DND-41 (cell line): ENCODE results near the gene TMEM30B.

Experiments
- ATAC-seq: fragments of 200-7000 bp; cut with Tn5 transposase; 3 replicates; pipeline ENCODE4 v1.9.1; 2021; ENCODE audit warnings: low read depth; ENCODE audit not compliant: insufficient read depth
- DNase-seq: peaks from one replicate; pipeline ENCODE4 v3.0.0-alpha.2; 2020
- H2AFZ ChIP-seq: 2 replicates; pipeline ENCODE4 v1.6.0; 2012; ENCODE audit warnings: low read depth, low read length
- H3K27ac ChIP-seq: 2 replicates; pipeline ENCODE4 v1.5.1; 2012; ENCODE audit warnings: low read length, inconsistent platforms
- H3K27me3 ChIP-seq: fragments of 200-600 bp; sonication (generic); 2 replicates; pipeline ENCODE4 v1.6.0; 2012; ENCODE audit warnings: low read length, mild to moderate bottlenecking, inconsistent platforms; ENCODE audit not compliant: insufficient read depth, poor library complexity
- H3K36me3 ChIP-seq: 2 replicates; pipeline ENCODE4 v1.5.1; 2012; ENCODE audit warnings: low read length, inconsistent platforms; ENCODE audit not compliant: insufficient read depth
- H3K4me1 ChIP-seq: 2 replicates; pipeline ENCODE4 v1.5.1; 2012; ENCODE audit warnings: mild to moderate bottlenecking, low read length; ENCODE audit not compliant: insufficient read depth
- H3K4me2 ChIP-seq: 2 replicates; pipeline ENCODE4 v1.6.0; 2012; ENCODE audit warnings: mild to moderate bottlenecking, moderate library complexity, low read length, inconsistent platforms; ENCODE audit not compliant: insufficient read depth
- H3K4me3 ChIP-seq, 2 experiments: fragments of 200-600 bp in 1 of 2; shearing (Covaris generic) in 1 of 2; 2 replicates each; pipeline ENCODE4 v1.5.1; 2012 to 2016; ENCODE audit warnings: inconsistent platforms in 2 of 2, low read length in 2 of 2, mild to moderate bottlenecking in 2 of 2, low read depth in 1 of 2, moderate library complexity in 1 of 2
- H3K79me2 ChIP-seq: 2 replicates; pipeline ENCODE4 v1.6.0; 2012; ENCODE audit warnings: low read length, inconsistent platforms; ENCODE audit not compliant: insufficient read depth
- H3K9ac ChIP-seq: 2 replicates; pipeline ENCODE4 v1.6.0; 2012; ENCODE audit warnings: low read depth, mild to moderate bottlenecking, inconsistent platforms, low read length, moderate library complexity
- H3K9me3 ChIP-seq: 2 replicates; pipeline ENCODE4 v1.5.1; 2012; ENCODE audit warnings: low read length, moderate library complexity, mild to moderate bottlenecking, inconsistent platforms; ENCODE audit not compliant: insufficient read depth, severe bottlenecking
- H4K20me1 ChIP-seq: 2 replicates; pipeline ENCODE4 v1.6.0; 2012; ENCODE audit warnings: low read length; ENCODE audit not compliant: insufficient read depth
- EZH2 ChIP-seq: IDR thresholded peaks from 3 replicates; pipeline ENCODE4 v1.6.1; 2012; ENCODE audit warnings: borderline replicate concordance, low read depth, mild to moderate bottlenecking, moderate library complexity, low read length, inconsistent platforms; ENCODE audit not compliant: severe bottlenecking
- TF ChIP-seq, protein P1 (sequence below): IDR thresholded peaks from 2 replicates; pipeline ENCODE4 v1.5.1; 2012; ENCODE audit warnings: borderline replicate concordance, low read length, moderate library complexity, mild to moderate bottlenecking; ENCODE audit not compliant: poor library complexity, severe bottlenecking; ENCODE audit errors: extremely low read depth

The TMEM30B gene

DNA sequence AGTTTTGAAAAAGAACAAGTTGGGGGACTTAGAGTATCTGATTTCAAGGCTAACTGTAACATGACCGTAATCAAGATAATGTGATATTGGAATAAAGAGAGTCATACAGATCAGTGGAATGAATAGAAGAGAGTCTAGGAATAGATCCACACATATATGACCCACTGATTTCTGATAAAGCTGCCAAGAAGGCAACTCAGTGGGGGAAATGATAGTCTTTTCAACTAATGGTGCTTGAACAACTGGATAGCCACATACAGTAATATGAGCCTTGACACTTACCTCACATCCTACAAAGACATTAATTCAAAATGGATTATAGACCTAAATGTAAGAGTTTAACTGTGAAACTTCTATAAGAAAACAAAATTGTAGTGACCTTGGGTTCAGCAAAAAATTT, 44.0 kb upstream of the TMEM30B start:
- peak overlapping the region; percentile 45 for H3K27ac ChIP-seq
- H3K4me3 ChIP-seq, result peak overlapping the region in 1 of 2 experiments; percentile 67; a peak in 2 of 4 replicates
- DNase-seq (no peak), ATAC-seq (no peak)
- H2AFZ ChIP-seq, result no peak overlapping the region
- H3K4me2 ChIP-seq, result peak overlapping the region; percentile 79
- H4K20me1 ChIP-seq, result peaks cover 6% of the 10 kb centered on the region; the same call in 1 of the 2 replicates
- H3K4me1 ChIP-seq, result peaks cover 70% of the 10 kb centered on the region
- H3K9me3 ChIP-seq, result no peaks in the 10 kb centered on the region
- H3K27me3 ChIP-seq, result no peaks in the 10 kb centered on the region
- peaks cover 39% of the 10 kb centered on the region for H3K36me3 ChIP-seq
- H3K79me2 ChIP-seq, result peaks cover 95% of the 10 kb centered on the region
- no peak overlapping the region for H3K9ac ChIP-seq
- TF ChIP-seq, protein P1, sequence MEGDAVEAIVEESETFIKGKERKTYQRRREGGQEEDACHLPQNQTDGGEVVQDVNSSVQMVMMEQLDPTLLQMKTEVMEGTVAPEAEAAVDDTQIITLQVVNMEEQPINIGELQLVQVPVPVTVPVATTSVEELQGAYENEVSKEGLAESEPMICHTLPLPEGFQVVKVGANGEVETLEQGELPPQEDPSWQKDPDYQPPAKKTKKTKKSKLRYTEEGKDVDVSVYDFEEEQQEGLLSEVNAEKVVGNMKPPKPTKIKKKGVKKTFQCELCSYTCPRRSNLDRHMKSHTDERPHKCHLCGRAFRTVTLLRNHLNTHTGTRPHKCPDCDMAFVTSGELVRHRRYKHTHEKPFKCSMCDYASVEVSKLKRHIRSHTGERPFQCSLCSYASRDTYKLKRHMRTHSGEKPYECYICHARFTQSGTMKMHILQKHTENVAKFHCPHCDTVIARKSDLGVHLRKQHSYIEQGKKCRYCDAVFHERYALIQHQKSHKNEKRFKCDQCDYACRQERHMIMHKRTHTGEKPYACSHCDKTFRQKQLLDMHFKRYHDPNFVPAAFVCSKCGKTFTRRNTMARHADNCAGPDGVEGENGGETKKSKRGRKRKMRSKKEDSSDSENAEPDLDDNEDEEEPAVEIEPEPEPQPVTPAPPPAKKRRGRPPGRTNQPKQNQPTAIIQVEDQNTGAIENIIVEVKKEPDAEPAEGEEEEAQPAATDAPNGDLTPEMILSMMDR, result no peak
- TF ChIP-seq EZH2, result no peak

DNA sequence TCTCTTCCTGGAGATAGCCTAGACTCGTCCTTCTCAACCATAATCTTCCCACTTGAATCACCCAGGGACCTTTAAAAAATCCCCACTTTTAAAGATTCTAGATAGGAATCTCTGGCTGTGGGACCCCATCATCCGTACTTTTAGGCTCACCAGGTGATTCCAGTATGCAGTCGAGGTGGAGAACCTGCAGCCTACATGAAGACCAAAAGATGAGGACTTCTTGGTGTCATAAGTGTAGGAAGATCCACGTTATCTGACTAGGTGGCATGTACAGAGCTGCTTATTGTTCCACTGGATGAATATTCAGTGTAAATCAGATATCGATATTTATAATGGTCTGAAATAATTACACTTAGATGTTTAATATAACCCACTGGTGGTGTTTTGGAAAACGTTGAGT, 42.8 kb upstream of the TMEM30B start:
- H3K4me2 ChIP-seq, result peak overlapping the region; percentile 79
- peak overlapping the region; percentile 84 for H3K27ac ChIP-seq
- H2AFZ ChIP-seq, result no peak overlapping the region
- H3K79me2 ChIP-seq, result peaks cover 83% of the 10 kb centered on the region
- peak overlapping the region; percentile 67 to 77; a peak in 3 of 4 replicates for H3K4me3 ChIP-seq
- H3K27me3 ChIP-seq, result no peaks in the 10 kb centered on the region
- no peaks in the 10 kb centered on the region for H3K9me3 ChIP-seq
- H3K36me3 ChIP-seq, result peaks cover 31% of the 10 kb centered on the region
- TF ChIP-seq, protein P1, result no peak
- TF ChIP-seq EZH2, result no peak
- peak overlapping the region; percentile 94 for H3K9ac ChIP-seq
- ATAC-seq (no peak), DNase-seq (no peak)
- H4K20me1 ChIP-seq, result peaks cover 2% of the 10 kb centered on the region; the same call in 1 of the 2 replicates
- H3K4me1 ChIP-seq, result peaks cover 61% of the 10 kb centered on the region

DNA sequence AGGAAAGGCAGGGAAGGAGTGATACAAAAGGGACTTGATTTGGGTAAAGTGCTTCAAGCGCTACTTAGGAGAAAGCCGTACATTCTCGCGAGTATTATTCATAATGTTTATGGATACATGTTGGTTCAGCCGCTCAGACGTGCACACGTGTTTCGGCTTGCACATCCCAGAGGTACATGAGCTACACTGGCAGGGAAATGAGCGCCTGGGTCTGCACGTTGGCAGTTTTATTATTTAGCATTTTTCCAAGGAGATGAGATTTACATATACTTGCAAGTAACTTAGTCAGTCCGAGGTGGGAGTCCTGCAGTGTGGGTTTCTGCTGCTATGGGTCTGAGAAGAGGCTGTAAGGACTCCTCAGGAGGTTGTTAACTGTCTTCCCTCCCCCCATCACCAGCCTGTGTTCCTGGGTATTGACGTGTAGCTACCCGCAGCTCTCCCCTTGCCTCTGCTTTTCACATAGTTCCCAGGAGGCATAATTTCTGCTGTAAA, 41.7 kb upstream of the TMEM30B start:
- peak; percentile 73 for DNase-seq
- Histone ChIP-seq H3K4me3 (peak overlapping the region; percentile 67 to 77), H3K79me2 (peaks cover 73% of the 10 kb centered on the region), H3K4me1 (peaks cover 53% of the 10 kb centered on the region), H3K9ac (peak overlapping the region; percentile 94), H3K27me3 (no peaks in the 10 kb centered on the region), H2AFZ (peak overlapping the region; percentile 79), H3K27ac (peak overlapping the region; percentile 84), H3K36me3 (peaks cover 31% of the 10 kb centered on the region), H3K9me3 (no peaks in the 10 kb centered on the region), H4K20me1 (no peaks in the 10 kb centered on the region), H3K4me2 (peak overlapping the region; percentile 79)
- no peak for TF ChIP-seq EZH2
- peak; percentile 67 for ATAC-seq

DNA sequence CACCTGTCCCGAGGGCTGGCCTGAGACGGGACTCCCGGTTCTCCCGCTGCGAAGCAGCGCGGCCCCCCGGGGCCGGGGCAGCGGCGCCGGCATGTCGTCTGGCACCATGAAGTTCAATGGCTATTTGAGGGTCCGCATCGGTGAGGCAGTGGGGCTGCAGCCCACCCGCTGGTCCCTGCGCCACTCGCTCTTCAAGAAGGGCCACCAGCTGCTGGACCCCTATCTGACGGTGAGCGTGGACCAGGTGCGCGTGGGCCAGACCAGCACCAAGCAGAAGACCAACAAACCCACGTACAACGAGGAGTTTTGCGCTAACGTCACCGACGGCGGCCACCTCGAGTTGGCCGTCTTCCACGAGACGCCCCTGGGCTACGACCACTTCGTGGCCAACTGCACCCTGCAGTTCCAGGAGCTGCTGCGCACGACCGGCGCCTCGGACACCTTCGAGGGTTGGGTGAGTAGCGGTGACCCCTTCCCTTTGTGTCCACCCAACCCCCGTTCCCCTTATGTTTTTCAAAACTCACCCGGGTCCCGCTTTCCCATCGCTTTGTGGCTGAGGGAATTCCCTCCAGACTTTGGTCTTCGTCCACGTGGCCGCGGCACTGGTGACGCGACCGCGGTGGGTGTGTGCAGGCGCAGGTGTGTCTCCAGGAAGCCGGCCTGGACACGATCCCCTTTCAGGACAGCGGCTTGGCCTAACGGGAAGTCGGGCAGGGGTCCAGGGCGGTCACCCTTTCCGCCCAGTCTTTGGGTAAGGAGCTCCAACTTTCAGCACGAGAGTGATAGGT, 41.1 kb upstream of the TMEM30B start:
- Histone ChIP-seq H4K20me1 (no peaks in the 10 kb centered on the region), H3K27ac (peak overlapping the region; percentile 84), H3K9ac (peak overlapping the region; percentile 94), H3K9me3 (no peaks in the 10 kb centered on the region), H3K27me3 (no peaks in the 10 kb centered on the region), H2AFZ (peak overlapping the region; percentile 79), H3K79me2 (peaks cover 67% of the 10 kb centered on the region), H3K36me3 (peaks cover 28% of the 10 kb centered on the region), H3K4me2 (peak overlapping the region; percentile 79), H3K4me3 (peak overlapping the region; percentile 67 to 77), H3K4me1 (peaks cover 47% of the 10 kb centered on the region)
- no peak for TF ChIP-seq EZH2
- TF ChIP-seq, protein P1, result no peak
- ATAC-seq (peak; percentile 4), DNase-seq (peak; percentile 50)
